ENCODE results near the gene LYST.
"Not testable (repeated sequence)": the region's sequence is repeated elsewhere in the genome, so short reads cannot be mapped to it uniquely, and the experiment has no call there.

The LYST gene

GRCh38 chr1:235757587-235758096 is 109.1 kb downstream of the LYST start:
- no peak for DNase-seq

DNA sequence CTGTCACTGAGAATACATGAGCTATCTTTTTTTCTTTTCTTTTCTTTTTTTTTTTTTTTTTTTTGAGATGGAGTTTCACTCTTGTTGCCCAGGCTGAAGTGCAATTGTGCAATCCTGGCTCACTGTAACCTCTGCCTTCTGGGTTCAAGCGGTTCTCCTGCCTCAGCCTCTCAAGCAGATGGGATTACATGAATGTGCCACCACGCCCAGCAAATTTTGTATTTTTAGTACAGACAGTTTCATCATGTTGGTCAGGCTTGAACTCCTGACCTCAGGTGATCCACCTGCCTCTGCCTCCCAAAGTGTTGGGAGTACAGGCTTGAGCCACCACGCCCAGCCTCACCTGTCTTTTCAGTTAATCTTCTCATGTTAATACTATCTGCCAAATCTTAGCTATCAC is 112.5 kb downstream of the LYST start:
- DNase-seq: not testable (repeated sequence)

- DNase-seq: no peak
Measured at GRCh38 chr1:235749755-235750300, 116.9 kb downstream of the LYST start.

DNA sequence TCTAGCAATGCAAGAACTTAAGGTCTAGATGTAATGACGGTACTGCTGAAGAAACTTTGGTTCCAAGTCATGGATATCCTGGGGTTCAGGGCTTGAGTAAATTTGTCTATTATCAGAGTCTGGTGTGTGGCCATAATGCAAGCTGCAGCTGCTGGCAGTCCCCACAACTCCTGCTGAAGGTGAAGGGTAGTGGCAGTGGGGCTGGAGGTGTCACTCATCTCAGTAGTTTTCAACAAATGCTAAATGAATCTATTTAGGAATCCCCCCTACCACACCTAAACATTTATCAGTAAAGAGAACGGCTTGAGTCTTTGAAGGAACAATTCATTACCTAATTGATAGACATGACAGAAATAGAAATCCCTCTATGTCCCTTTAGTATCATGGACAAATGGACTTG is 118.0 kb downstream of the LYST start:
- no peak for DNase-seq

- no peak for DNase-seq
Measured at GRCh38 chr1:235746245-235746644, 120.5 kb downstream of the LYST start.

GRCh38 chr1:235745503-235746136 is 121.1 kb downstream of the LYST start:
- no peak for DNase-seq

DNA sequence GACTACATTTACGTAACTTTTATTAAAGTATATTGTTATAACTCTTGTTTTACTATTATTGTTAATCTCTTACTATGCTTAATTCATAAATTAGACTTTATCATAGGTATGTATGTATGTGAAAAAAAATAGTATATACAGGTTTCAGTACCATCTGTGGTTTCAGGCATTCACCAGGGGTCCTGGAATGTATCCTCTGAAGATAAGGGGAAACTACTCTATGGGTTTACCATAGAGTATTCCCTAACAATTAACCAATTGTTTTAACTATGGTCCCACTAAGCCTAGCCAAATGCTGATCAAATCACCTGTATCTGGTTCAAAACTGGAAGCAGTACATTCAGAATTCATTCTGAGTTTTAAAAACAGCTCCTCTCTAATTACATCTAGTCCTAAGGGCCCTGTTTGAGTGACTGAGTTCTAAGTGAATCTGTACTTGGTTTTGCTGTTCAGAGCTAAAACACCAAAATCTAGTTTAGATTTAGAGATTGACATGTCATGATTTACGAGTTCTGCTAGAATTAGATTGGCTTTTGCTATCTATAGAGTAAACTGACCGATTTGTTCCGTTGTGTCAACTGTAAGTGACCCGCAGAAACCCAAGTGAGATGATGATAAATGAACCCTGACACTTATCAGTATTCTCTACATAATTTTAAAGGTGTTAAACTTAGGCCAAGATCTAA is 123.6 kb downstream of the LYST start:
- no peak for DNase-seq

- no peak for DNase-seq
Measured at GRCh38 chr1:235741294-235741693, 125.4 kb downstream of the LYST start.

GRCh38 chr1:235739631-235740030 is 127.1 kb downstream of the LYST start:
- DNase-seq: no peak

GRCh38 chr1:235739124-235739523 is 127.6 kb downstream of the LYST start:
- DNase-seq: no peak

GRCh38 chr1:235737751-235738150 is 129.0 kb downstream of the LYST start:
- no peak for DNase-seq

- DNase-seq: no peak
Measured at GRCh38 chr1:235736263-235736662, 130.4 kb downstream of the LYST start.

- no peak for DNase-seq
Measured at GRCh38 chr1:235735621-235736020, 131.1 kb downstream of the LYST start.

DNA sequence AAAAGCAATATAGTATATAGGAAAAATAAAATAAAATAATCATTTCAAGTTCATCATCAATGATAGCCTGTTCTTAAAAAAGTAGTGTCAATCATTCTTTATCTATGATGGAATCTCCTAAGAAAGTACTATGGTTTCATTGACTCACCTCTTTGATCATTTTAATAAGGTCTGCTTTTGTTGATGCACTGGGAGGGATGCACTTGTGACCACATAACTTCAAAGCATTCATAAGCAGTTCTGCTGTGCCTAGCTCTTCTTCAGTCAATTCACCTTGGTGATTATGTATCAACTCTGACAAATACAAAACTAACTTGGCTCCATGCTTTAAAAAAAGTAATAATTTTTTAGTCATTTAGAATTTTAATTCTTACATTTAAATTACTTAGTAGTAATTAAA is 132.4 kb downstream of the LYST start:
- DNase-seq: no peak

- no peak for DNase-seq
Measured at GRCh38 chr1:235730007-235730406, 136.7 kb downstream of the LYST start.

DNA sequence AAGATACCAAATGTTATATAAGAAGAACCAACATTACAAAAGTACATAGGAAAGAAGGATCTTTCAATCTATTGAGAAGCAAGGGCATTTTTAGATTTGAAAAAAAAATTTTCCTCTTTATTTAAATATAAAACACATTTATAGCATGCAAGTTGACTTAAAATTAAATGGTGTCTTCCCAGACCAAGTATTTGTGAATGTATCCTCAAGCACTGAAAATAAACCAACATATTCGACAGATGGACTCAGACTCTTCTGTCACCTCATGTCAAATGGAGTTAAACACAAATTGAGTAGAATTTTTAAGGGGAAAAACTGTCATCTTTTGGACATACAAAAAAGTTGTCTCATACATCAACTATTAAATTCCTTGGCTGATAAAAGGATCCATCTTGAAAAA is 140.1 kb downstream of the LYST start:
- DNase-seq: no peak

DNA sequence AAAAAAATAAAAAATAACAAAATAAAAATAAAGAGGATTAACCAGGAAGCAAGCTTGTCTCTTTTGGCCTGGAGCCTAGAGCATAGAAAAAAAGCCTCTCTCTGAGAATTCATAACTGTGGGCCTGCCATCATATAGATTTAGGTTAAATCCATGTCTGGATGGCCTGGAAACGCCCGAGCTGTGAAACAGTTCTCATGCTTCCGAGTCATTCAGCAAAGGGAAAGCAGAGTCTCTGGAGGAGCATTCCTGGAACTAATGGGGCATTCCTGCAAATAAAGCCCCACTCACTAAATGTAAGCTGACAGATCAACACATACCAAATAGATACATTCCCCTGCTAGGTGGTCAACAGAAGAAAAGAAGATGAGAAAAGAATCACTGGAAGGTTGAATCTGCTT is 141.3 kb downstream of the LYST start:
- DNase-seq: no peak

- no peak for DNase-seq
Measured at GRCh38 chr1:235724730-235725129, 142.0 kb downstream of the LYST start.

DNA sequence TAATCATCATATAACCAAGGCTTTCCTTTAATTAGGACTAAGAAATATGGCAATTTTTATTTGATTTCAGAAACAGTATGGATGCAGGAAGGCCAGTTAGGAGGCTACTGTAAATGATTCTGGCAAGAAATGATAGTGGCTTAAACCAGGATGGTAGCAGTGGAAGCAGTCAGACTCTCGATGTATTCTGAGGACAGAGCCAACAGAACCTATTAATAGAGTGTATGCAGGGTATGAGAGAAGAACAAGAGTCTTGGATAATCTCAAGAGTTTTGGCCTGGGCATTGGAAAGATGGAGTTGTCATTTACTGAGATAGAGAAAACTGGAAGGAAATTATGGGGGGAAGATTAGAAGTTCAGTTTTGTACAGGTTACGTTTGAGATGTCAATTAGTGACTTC is 143.8 kb downstream of the LYST start:
- no peak for DNase-seq

DNA sequence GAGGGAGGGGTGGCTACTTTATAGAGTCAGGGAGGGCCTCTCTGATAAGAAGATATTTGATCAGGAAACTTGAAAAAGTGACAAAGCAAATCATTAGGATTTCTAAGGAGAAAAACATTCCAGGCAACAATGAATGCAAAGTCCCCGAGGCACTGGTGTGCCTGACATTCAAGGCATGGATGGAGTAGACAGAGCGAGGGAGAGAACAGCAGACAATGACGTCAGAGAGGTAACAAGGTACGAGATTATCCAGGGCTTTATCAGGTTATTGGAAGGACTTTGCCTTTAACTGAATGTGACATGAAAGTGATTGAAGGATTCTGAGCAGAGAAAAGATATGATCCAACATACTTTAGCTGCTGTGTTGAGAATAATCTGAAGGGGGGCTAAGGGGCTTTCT is 144.7 kb downstream of the LYST start:
- no peak for DNase-seq

- DNase-seq: no peak
Measured at GRCh38 chr1:235720544-235720943, 146.2 kb downstream of the LYST start.

DNA sequence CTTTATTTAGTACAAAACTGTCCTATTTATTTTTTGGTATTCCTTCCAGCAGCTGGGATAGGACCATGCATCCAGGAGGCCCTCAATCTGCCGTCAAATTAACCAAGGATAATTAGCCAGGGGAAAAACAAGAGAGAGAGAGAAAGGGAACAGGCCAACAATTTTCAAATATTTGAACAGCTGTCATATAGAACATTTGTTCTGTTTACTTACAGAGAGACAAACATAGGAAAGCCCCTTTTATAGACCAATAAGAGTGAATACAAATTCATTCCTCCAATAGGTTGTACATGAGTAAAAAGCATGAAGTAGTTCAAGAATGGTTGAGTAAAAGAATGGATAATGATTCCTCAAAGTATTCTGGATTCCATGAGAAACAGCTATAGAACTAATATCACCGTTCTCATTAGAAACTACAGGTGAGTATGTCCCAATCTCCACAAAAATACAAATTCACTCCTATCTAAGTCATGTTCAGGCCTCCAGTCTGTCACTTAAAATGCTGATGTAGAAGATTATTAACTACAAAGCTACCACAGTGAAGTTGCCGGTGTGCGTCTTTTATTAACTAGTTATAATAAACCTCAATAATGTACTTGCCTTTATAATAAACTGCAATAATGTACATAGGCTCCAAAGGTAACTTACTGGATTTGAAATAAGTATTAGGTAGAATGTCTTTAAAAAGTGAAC is 152.4 kb downstream of the LYST start:
- DNase-seq: no peak

DNA sequence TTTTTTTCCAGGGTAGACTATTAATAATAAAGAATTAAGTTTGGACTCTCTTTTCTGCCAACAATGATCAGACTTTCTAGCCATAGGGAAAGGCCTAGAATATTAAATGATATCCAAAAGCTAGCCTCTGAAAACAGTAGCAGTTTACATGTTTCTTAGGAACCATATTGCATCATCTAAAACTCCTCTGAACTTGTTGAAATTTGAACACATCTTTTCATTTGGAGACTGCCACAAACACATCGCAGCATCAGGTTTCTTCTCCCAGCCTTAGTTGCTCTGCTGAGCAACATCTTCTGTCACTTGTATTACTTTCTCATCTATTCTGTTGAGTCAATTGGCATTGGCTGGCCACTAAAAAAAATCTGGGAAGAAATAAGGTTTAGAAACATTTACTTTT is 153.9 kb downstream of the LYST start:
- no peak for DNase-seq

DNA sequence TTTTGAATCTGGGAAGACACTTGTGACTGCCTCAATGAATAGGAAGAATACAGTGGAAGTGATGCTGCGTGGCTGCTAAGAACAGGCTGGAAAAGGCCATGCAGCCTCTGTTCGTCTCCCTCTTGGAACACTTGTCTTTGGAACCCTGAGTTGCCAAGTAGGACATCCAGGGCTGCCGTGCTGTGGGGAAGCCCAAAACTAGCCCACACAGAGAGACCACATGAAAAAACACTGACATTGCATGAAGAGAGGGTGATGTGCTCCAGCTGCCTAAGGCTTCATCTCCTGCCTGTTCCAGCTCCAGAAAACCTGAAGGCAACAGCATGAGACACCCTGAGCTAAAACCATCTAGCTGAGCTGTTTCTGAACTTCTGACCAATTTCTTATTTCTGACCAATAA is 156.0 kb downstream of the LYST start:
- no peak for DNase-seq
